Measurements from ENCODE around the gene ORM2. TPM values are rescaled to one million over a fixed set of nuclear protein-coding genes. Genes with fewer than 3 reads are reported as not detected.

Gene ORM2
- total RNA-seq, 1 donor from 2014 or later, result 0.32 TPM

- DNase-seq (ENCODE audit: low spot score), result no peak
- intact Hi-C loops (cut with DNase I), result no loop called here
These were observed 34.7 kb downstream of the ORM2 start for GRCh38 chr9:114364134-114365041.

- intact Hi-C loops (cut with DNase I), result no loop called here
- DNase-seq (ENCODE audit: low spot score), result no peak
These were observed 35.5 kb downstream of the ORM2 start for GRCh38 chr9:114365194-114365593.

GRCh38 chr9:114366334-114367128, 36.9 kb downstream of the ORM2 start:
- no peak for DNase-seq (ENCODE audit: low spot score)
- intact Hi-C loops (cut with DNase I), result no loop called here

GRCh38 chr9:114367366-114367765, 37.7 kb downstream of the ORM2 start:
- DNase-seq (ENCODE audit: low spot score), result no peak
- intact Hi-C loops (cut with DNase I), result no loop called here

- no peak for DNase-seq (ENCODE audit: low spot score)
- intact Hi-C loops (cut with DNase I), result no loop called here
These were observed 38.3 kb downstream of the ORM2 start for GRCh38 chr9:114367772-114368569.

- DNase-seq (ENCODE audit: low spot score), result no peak
- intact Hi-C loops (cut with DNase I), result no loop called here
These were observed 39.8 kb downstream of the ORM2 start for GRCh38 chr9:114369216-114370130.

- DNase-seq (ENCODE audit: low spot score), result no peak
These were observed 40.7 kb downstream of the ORM2 start for GRCh38 chr9:114370251-114370967.

GRCh38 chr9:114370968-114371320, 41.3 kb downstream of the ORM2 start:
- no peak for DNase-seq (ENCODE audit: low spot score)
- intact Hi-C loops (cut with DNase I), result no loop called here

More at GRCh38 chr9:114370251-114370967, 40.7 kb downstream of the ORM2 start:
- intact Hi-C loops (cut with DNase I), result no loop called here

GRCh38 chr9:114371343-114371944, 41.8 kb downstream of the ORM2 start:
- no peak for DNase-seq (ENCODE audit: low spot score)
- intact Hi-C loops (cut with DNase I), result no loop called here

- intact Hi-C loops (cut with DNase I), result no loop called here
- DNase-seq (ENCODE audit: low spot score), result no peak
These were observed 42.6 kb downstream of the ORM2 start for GRCh38 chr9:114371973-114372917.

GRCh38 chr9:114372921-114373448, 43.3 kb downstream of the ORM2 start:
- intact Hi-C loops (cut with DNase I), result no loop called here
- peak; percentile 93 for DNase-seq (ENCODE audit: low spot score)

GRCh38 chr9:114373960-114374730, 44.5 kb downstream of the ORM2 start:
- intact Hi-C loops (cut with DNase I), result no loop called here
- no peak for DNase-seq (ENCODE audit: low spot score)

GRCh38 chr9:114374936-114375335, 45.3 kb downstream of the ORM2 start:
- no peak for DNase-seq (ENCODE audit: low spot score)
- intact Hi-C loops (cut with DNase I), result no loop called here

GRCh38 chr9:114375386-114376175, 45.9 kb downstream of the ORM2 start:
- no peak for DNase-seq (ENCODE audit: low spot score)

More at GRCh38 chr9:114375386-114376175, 45.9 kb downstream of the ORM2 start:
- intact Hi-C loops (cut with DNase I), result no loop called here

Measured in cardiac septum (tissue), 1 donor.